ENCODE data around the gene HESX1.
A peak's percentile ranks its signal among the peaks of the same experiment; 100 is the strongest.

HESX1 gene

GRCh38 chr3:57206423-57206822, 6.6 kb upstream of the HESX1 start:
- Histone ChIP-seq H3K36me3 (ENCODE audit: control insufficient read depth, insufficient read depth, low read length) (no peaks in the 10 kb centered on the region), H3K9me3 (ENCODE audit: control insufficient read depth, low read length) (no peaks in the 10 kb centered on the region), H3K27ac (ENCODE audit: low read depth, low read length, severe bottlenecking) (no peak overlapping the region), H3K4me3 (ENCODE audit: extremely low read depth, insufficient read depth, low read length, poor library complexity, severe bottlenecking) (no peak overlapping the region), H3K4me1 (ENCODE audit: control insufficient read depth, insufficient read depth, low read length, poor library complexity, severe bottlenecking) (no peaks in the 10 kb centered on the region)
- 100% methylated on average over 1 of the region's 2 CpGs; no CpG with 5 or more reads in 1 of the 2 experiments for WGBS, 2 experiments (ENCODE audit: insufficient coverage in 2 of 2)

- no peaks in the 10 kb centered on the region for H3K9me3 ChIP-seq (ENCODE audit: control insufficient read depth, low read length)
- no peaks in the 10 kb centered on the region for H3K4me1 ChIP-seq (ENCODE audit: control insufficient read depth, insufficient read depth, low read length, poor library complexity, severe bottlenecking)
- no peak overlapping the region for H3K27ac ChIP-seq (ENCODE audit: low read depth, low read length, severe bottlenecking)
- H3K36me3 ChIP-seq (ENCODE audit: control insufficient read depth, insufficient read depth, low read length) = no peaks in the 10 kb centered on the region
- no peak overlapping the region for H3K4me3 ChIP-seq (ENCODE audit: extremely low read depth, insufficient read depth, low read length, poor library complexity, severe bottlenecking)
- 83% methylated on average over 1 of the region's 4 CpGs; no CpG with 5 or more reads in 1 of the 2 experiments for WGBS, 2 experiments (ENCODE audit: insufficient coverage in 2 of 2)
These were observed 5.1 kb downstream of the HESX1 start for GRCh38 chr3:57194641-57195040.

GRCh38 chr3:57192028-57192427, 7.8 kb downstream of the HESX1 start:
- WGBS, 2 experiments (ENCODE audit: insufficient coverage in 2 of 2) = no CpG with 5 or more reads among the region's 3 CpGs
- H3K4me3 ChIP-seq (ENCODE audit: extremely low read depth, insufficient read depth, low read length, poor library complexity, severe bottlenecking) = no peak overlapping the region

GRCh38 chr3:57184526-57184925, 15.3 kb downstream of the HESX1 start:
- H3K4me1 ChIP-seq (ENCODE audit: control insufficient read depth, insufficient read depth, low read length, poor library complexity, severe bottlenecking) = peaks cover 11% of the 10 kb centered on the region
- H3K27ac ChIP-seq (ENCODE audit: low read depth, low read length, severe bottlenecking) = no peak overlapping the region
- H3K4me3 ChIP-seq (ENCODE audit: extremely low read depth, insufficient read depth, low read length, poor library complexity, severe bottlenecking) = no peak overlapping the region
- no peaks in the 10 kb centered on the region for H3K9me3 ChIP-seq (ENCODE audit: control insufficient read depth, low read length)
- H3K36me3 ChIP-seq (ENCODE audit: control insufficient read depth, insufficient read depth, low read length) = no peaks in the 10 kb centered on the region
- WGBS, 2 experiments (ENCODE audit: insufficient coverage in 2 of 2) = 52 to 60% methylated on average over 3 to 4 of the region's 6 CpGs

More at GRCh38 chr3:57192028-57192427, 7.8 kb downstream of the HESX1 start:
- Histone ChIP-seq H3K36me3 (ENCODE audit: control insufficient read depth, insufficient read depth, low read length) (no peaks in the 10 kb centered on the region), H3K27ac (ENCODE audit: low read depth, low read length, severe bottlenecking) (no peak overlapping the region), H3K9me3 (ENCODE audit: control insufficient read depth, low read length) (no peaks in the 10 kb centered on the region), H3K4me1 (ENCODE audit: control insufficient read depth, insufficient read depth, low read length, poor library complexity, severe bottlenecking) (no peaks in the 10 kb centered on the region)

GRCh38 chr3:57179580-57180410, 20.0 kb downstream of the HESX1 start:
- Histone ChIP-seq H3K4me1 (ENCODE audit: control insufficient read depth, insufficient read depth, low read length, poor library complexity, severe bottlenecking) (peaks cover 9% of the 10 kb centered on the region), H3K9me3 (ENCODE audit: control insufficient read depth, low read length) (no peaks in the 10 kb centered on the region), H3K27ac (ENCODE audit: low read depth, low read length, severe bottlenecking) (no peak overlapping the region), H3K36me3 (ENCODE audit: control insufficient read depth, insufficient read depth, low read length) (no peaks in the 10 kb centered on the region), H3K4me3 (ENCODE audit: extremely low read depth, insufficient read depth, low read length, poor library complexity, severe bottlenecking) (no peak overlapping the region)
- 84 to 87% methylated on average over 4 of the region's 5 CpGs for WGBS, 2 experiments (ENCODE audit: insufficient coverage in 2 of 2)

GRCh38 chr3:57176045-57176444, 23.7 kb downstream of the HESX1 start:
- Histone ChIP-seq H3K27ac (ENCODE audit: low read depth, low read length, severe bottlenecking) (no peak overlapping the region), H3K4me1 (ENCODE audit: control insufficient read depth, insufficient read depth, low read length, poor library complexity, severe bottlenecking) (peaks cover 4% of the 10 kb centered on the region), H3K9me3 (ENCODE audit: control insufficient read depth, low read length) (no peaks in the 10 kb centered on the region), H3K36me3 (ENCODE audit: control insufficient read depth, insufficient read depth, low read length) (no peaks in the 10 kb centered on the region), H3K4me3 (ENCODE audit: extremely low read depth, insufficient read depth, low read length, poor library complexity, severe bottlenecking) (no peak overlapping the region)
- WGBS, 2 experiments (ENCODE audit: insufficient coverage in 2 of 2) = no CpG with 5 or more reads among the region's 1 CpG

GRCh38 chr3:57173687-57174086, 26.1 kb downstream of the HESX1 start:
- Histone ChIP-seq H3K4me3 (ENCODE audit: extremely low read depth, insufficient read depth, low read length, poor library complexity, severe bottlenecking) (no peak overlapping the region), H3K36me3 (ENCODE audit: control insufficient read depth, insufficient read depth, low read length) (no peaks in the 10 kb centered on the region), H3K27ac (ENCODE audit: low read depth, low read length, severe bottlenecking) (no peak overlapping the region), H3K4me1 (ENCODE audit: control insufficient read depth, insufficient read depth, low read length, poor library complexity, severe bottlenecking) (peaks cover 4% of the 10 kb centered on the region), H3K9me3 (ENCODE audit: control insufficient read depth, low read length) (no peaks in the 10 kb centered on the region)
- 60% methylated on average over 1 of the region's 2 CpGs; no CpG with 5 or more reads in 1 of the 2 experiments for WGBS, 2 experiments (ENCODE audit: insufficient coverage in 2 of 2)

GRCh38 chr3:57170946-57171345, 28.8 kb downstream of the HESX1 start:
- H3K36me3 ChIP-seq (ENCODE audit: control insufficient read depth, insufficient read depth, low read length) = no peaks in the 10 kb centered on the region
- no peak overlapping the region for H3K27ac ChIP-seq (ENCODE audit: low read depth, low read length, severe bottlenecking)
- WGBS, 2 experiments (ENCODE audit: insufficient coverage in 2 of 2) = 93 to 100% methylated on average over 1 of the region's 1 CpG
- H3K4me1 ChIP-seq (ENCODE audit: control insufficient read depth, insufficient read depth, low read length, poor library complexity, severe bottlenecking) = peaks cover 10% of the 10 kb centered on the region
- no peaks in the 10 kb centered on the region for H3K9me3 ChIP-seq (ENCODE audit: control insufficient read depth, low read length)
- H3K4me3 ChIP-seq (ENCODE audit: extremely low read depth, insufficient read depth, low read length, poor library complexity, severe bottlenecking) = no peak overlapping the region

GRCh38 chr3:57169872-57170623, 29.7 kb downstream of the HESX1 start:
- Histone ChIP-seq H3K36me3 (ENCODE audit: control insufficient read depth, insufficient read depth, low read length) (no peaks in the 10 kb centered on the region), H3K4me3 (ENCODE audit: extremely low read depth, insufficient read depth, low read length, poor library complexity, severe bottlenecking) (peak overlapping the region; percentile 19), H3K9me3 (ENCODE audit: control insufficient read depth, low read length) (no peaks in the 10 kb centered on the region), H3K27ac (ENCODE audit: low read depth, low read length, severe bottlenecking) (no peak overlapping the region), H3K4me1 (ENCODE audit: control insufficient read depth, insufficient read depth, low read length, poor library complexity, severe bottlenecking) (peaks cover 10% of the 10 kb centered on the region)
- WGBS, 2 experiments (ENCODE audit: insufficient coverage in 2 of 2) = 25 to 30% methylated on average over 33 to 39 of the region's 40 CpGs

GRCh38 chr3:57169108-57169507, 30.7 kb downstream of the HESX1 start:
- no peak overlapping the region for H3K4me3 ChIP-seq (ENCODE audit: extremely low read depth, insufficient read depth, low read length, poor library complexity, severe bottlenecking)
- no peak overlapping the region for H3K27ac ChIP-seq (ENCODE audit: low read depth, low read length, severe bottlenecking)
- no peaks in the 10 kb centered on the region for H3K9me3 ChIP-seq (ENCODE audit: control insufficient read depth, low read length)
- H3K36me3 ChIP-seq (ENCODE audit: control insufficient read depth, insufficient read depth, low read length) = no peaks in the 10 kb centered on the region
- 20% methylated on average over 1 of the region's 3 CpGs; no CpG with 5 or more reads in 1 of the 2 experiments for WGBS, 2 experiments (ENCODE audit: insufficient coverage in 2 of 2)
- peaks cover 10% of the 10 kb centered on the region for H3K4me1 ChIP-seq (ENCODE audit: control insufficient read depth, insufficient read depth, low read length, poor library complexity, severe bottlenecking)
